HG02763 (cell line): Measurements from ENCODE around the gene FAM20C.

Experiments used
- ATAC-seq: cut with Tn5 transposase; IDR thresholded peaks from one replicate; pipeline ENCODE4 v1.9.1; 2021; ENCODE audit warnings: mild to moderate bottlenecking, moderate library complexity; ENCODE audit not compliant: unreplicated experiment

FAM20C gene

GRCh38 chr7:191981-192649, at the start of gene FAM20C:
TSS of gene FAM20C (plus strand) at chr7:192571. CDS start at chr7:193200, 629 bp downstream.
- no peak for ATAC-seq

GRCh38 chr7:143145-143751, 49.1 kb upstream of the FAM20C start:
- no peak for ATAC-seq

GRCh38 chr7:143811-144453, 48.4 kb upstream of the FAM20C start:
- no peak for ATAC-seq

GRCh38 chr7:144454-144826, 47.9 kb upstream of the FAM20C start:
- no peak for ATAC-seq

GRCh38 chr7:145863-146262, 46.5 kb upstream of the FAM20C start:
- ATAC-seq = no peak

GRCh38 chr7:148543-148931, 43.8 kb upstream of the FAM20C start:
- no peak for ATAC-seq

- ATAC-seq = peak; percentile 95
These were observed 43.2 kb upstream of the FAM20C start for GRCh38 chr7:148932-149790.

- peak; percentile 10 for ATAC-seq
These were observed 42.4 kb upstream of the FAM20C start for GRCh38 chr7:149791-150636.

GRCh38 chr7:150811-151221, 41.6 kb upstream of the FAM20C start:
- ATAC-seq = no peak

GRCh38 chr7:151346-152050, 40.9 kb upstream of the FAM20C start:
- ATAC-seq = no peak

GRCh38 chr7:152702-153391, 39.5 kb upstream of the FAM20C start:
- no peak for ATAC-seq

- no peak for ATAC-seq
These were observed 38.8 kb upstream of the FAM20C start for GRCh38 chr7:153604-154003.

- no peak for ATAC-seq
These were observed 38.1 kb upstream of the FAM20C start for GRCh38 chr7:154096-154799.

GRCh38 chr7:155469-155900, 36.9 kb upstream of the FAM20C start:
- ATAC-seq = no peak

- ATAC-seq = no peak
These were observed 36.0 kb upstream of the FAM20C start for GRCh38 chr7:156111-157007.

GRCh38 chr7:157008-157310, 35.4 kb upstream of the FAM20C start:
- no peak for ATAC-seq

- no peak for ATAC-seq
These were observed 34.4 kb upstream of the FAM20C start for GRCh38 chr7:157771-158625.
